NCI-H748 treated with DMSO at 0.1 percent for 48 hours (cell line): ENCODE measurements around the gene SDC4.

Experiments
- DNase-seq: peaks from one replicate; lab custom pipeline; 2025; lab: John Stamatoyannopoulos, UW

Gene SDC4

DNA sequence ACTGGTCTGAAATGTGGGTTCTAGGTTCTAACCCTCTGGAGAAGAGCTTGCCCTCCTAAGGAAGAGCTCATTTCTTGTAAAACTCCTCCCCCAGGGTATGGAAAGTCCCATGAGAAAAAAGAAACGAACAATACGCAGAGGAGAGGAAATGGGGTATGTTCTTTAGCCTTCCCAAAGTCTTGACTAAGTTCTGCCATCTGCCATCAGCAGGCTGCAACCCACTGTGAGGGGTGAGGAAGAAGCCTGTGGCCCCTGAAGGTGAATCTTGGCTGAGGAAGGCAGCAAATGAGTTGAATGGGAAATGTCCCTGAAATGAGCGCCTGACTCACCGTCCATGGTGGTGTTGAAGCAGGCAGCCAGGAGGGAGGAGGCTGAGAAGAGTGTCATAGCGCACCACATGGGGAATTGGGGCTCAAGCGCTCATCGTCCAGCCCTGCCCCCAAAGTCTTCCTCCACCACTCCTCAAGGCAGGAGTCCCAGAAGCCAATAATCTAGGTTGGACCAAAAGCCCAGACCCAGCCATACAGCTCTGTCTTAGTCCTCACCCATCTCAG is 29.8 kb downstream of the SDC4 start:
- no peak for DNase-seq

DNA sequence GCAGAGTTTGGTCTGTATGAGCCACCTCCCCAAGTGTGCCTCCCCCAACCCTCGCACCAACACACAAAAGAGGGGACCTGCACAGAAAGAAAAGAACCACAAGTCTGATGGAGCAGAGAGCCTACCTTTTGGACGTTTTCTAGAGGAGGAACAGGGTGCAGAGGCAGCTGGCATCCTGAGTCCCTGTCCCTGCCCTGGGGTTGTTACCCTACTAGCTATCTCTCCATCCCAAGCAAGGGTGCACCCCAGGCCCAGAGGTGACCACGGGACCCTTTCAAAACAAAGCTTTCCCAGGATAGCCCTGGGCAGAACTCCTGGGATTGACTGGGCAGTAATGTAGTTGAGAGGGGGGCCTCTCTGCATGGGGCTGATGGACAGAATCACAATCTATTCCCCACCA is 30.4 kb downstream of the SDC4 start:
- DNase-seq, result no peak

DNA sequence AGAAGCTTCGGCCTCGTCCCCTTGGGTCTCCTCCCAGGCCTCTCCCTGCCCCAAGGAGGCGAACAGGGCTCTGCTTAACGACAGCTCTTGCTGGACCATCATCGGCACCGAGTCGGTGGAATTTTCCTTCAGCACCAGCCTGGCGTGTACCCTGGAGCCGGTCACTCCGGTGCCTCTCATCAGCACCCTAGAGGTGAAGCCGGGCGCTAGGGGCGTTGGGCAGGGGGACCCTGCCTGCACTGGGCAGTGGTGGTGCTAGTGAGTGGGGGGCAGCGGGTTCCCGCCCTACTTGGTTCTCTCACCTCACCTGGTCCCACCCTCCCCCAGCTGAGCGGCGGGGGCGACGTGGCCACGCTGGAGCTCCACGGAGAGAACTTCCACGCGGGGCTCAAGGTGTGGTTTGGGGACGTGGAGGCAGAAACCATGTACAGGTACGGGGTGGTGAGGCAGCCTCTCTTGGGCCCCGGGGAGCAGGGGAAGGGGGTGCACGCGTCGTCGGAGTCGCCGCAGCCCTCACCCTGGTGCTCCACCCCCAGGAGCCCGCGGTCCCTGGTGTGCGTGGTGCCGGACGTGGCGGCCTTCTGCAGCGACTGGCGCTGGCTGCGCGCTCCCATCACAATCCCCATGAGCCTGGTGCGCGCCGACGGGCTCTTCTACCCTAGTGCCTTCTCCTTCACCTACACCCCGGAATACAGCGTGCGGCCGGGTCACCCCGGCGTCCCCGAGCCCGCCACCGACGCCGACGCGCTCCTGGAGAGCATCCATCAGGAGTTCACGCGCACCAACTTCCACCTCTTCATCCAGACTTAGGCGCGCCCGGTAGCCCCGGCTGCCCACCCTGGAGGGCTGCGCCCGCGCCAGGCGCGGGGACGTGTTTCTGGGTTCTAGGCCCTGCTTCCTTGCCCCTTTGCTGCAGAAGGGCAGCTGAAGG is 31.8 kb downstream of the SDC4 start:
- DNase-seq, result no peak

DNA sequence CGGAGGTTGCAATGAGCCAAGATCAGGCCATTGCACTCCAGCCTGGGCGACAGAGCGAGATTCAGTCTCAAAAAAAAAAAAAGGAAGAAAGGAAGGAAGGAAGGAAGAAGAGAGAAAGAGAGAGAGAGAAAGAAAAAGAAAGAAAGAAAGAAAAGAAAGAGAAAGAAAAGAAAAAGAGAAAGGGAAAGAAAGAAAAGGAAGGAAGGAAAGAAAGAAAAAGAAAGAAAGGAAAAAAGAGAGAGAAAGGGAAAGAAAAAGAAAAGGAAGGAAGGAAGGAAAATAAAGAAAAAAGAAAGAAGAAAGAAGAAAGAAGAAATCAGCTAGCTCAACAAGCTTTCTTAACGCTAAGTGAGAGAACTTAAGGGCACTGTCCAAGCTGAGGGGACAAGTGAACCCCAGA is 32.6 kb downstream of the SDC4 start:
- no peak for DNase-seq

DNA sequence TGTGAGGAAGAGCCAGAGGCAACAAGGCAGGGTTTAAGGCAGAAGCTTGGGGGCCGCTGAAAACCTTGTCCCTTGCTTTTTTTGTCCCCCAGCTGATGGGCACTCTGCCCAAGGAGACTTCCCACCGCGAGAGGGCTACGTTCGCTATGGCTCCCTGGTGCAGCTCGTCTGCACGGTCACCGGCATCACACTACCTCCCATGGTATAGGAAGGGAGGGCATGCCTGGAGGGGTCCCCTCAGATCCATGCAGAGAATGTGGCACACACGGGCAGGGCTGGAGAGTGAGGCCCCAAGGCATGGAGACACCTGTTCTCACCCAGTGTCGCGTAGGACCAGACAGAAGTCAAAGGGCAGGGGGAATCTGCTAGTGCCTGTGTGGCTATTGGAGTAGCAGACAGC is 34.3 kb downstream of the SDC4 start:
- no peak for DNase-seq

DNA sequence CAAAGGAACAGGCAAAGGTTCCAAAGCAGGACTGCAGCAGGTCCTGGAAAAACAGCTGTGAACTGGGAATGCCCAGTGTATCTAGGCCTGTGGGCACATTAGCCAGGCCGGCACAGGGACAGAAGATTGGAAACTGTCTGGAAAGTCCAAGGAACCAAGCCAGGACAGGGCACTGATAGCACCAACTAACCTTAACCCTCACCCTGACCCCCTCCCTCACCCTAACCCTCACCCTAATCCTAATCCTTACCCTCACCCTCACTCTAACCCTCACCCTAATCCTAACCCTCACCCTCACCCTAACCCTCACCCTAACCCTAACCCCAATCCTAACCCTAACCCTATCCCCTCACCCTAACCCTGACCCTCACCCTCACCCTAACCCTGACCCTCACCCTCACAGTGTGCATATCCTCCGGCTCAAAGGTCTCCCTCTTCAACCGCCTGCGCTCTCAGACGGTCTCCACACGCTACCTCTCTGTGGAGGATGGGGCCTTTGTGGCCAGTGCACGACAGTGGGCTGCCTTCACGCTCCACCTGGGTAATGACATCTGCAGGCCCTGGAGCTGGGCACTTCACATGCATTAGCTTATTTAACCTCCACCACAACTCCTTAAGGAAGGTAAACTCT is 35.0 kb downstream of the SDC4 start:
- no peak for DNase-seq

DNA sequence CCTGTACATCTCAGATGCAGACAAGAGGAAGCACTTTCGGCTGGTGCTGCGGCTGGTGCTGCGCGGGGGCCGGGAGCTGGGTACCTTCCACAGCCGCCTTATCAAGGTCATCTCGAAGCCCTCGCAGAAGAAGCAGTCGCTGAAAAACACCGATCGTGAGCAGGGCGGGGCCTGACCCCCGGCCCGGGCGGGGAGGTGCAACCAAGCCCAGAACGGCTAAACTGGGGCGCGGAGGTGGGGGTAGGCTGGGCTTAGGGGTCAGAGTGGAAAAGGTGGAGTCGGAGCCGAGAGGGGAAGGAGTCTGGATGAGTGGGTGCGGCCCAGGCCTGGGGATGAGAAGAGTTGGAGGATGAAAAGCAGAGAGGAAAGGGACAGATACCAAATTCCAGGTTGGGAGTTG is 36.0 kb downstream of the SDC4 start:
- DNase-seq, result no peak

DNA sequence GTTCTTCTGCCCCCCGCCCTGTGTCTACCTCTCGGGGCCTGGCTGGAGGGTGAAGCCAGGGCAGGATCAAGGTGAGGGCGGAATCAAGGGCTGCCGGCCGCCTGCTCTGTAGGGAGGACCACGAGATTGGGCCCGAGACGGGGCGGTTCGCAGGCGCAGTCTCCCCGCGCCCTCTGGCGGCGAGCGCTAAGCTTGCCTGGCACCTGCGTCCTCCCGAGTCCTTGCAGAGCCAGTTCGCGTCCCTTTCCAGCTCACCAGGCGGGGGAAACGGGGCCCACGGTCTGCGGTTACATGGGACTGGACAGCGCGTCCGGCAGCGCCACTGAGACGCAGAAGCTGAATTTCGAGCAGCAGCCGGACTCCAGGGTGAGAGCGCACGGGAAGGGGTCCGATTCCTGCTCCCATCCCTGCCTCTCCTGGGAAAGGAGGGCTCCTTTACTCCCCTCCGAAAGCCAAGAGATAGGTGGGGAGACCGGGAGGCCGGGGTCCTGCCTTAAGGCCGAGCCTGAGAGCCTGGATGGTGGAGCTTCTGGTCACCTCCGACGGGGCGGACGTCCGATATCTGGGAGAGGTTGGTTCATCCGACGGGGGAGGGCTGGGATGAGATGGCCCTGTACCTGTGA is 36.5 kb downstream of the SDC4 start:
- DNase-seq, result peak; percentile 2

DNA sequence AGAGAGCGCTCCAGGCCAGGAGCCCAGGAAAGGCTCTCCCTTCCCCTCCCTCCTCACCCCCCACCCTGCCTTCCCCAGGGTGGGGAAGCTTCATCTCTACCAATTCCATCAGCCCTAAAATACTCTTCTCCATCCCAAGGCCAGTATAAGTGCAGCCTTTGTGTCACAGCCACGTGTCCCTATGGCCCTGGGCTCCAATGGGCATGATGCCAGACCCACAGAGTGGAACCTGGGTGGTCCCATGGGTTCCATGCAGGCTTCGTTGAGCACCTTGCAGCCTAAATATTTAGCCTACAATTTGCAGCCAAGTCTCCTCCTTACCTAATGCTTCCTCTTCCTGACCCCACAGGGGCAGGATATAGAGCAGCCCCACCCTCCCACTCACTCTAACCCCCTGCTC is 39.1 kb downstream of the SDC4 start:
- no peak for DNase-seq

DNA sequence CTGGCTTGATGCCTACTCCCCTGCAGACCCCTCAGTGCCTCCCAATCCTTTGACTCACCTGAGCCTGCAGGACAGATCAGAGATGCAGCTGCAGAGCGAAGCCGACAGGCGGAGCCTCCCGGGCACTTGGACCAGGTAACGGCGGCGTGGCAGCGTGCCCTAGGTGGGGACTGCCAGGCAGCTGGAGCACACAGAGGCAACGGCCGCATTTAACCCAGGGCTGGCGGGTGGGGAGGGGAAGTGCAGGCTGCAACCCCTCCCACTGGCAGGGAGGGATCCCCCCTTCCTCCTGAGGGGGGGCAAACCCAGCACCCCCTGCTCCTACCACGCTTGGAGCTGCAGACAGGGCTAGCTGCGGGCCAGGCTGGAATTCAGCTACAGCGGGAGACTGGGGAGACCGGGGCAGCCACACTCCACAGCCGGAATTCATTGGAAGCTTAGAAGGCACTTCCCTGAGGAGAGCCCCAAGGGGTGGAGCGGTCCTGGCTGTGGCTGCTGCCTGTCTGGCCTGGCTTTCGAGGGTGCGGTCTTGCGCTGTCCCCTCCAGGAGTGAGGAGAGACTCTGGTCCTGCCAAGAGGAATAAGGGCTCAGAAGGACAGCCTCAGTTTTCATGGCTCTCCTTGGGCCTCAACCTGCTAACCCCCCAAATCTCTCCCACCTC is 40.0 kb downstream of the SDC4 start, which contains the start of gene MATN4:
MATN4 (minus strand) TSS at position 183 of the 662 bp plus-strand sequence. CDS start 2,717 bp downstream, outside the sequence.
- no peak for DNase-seq

DNA sequence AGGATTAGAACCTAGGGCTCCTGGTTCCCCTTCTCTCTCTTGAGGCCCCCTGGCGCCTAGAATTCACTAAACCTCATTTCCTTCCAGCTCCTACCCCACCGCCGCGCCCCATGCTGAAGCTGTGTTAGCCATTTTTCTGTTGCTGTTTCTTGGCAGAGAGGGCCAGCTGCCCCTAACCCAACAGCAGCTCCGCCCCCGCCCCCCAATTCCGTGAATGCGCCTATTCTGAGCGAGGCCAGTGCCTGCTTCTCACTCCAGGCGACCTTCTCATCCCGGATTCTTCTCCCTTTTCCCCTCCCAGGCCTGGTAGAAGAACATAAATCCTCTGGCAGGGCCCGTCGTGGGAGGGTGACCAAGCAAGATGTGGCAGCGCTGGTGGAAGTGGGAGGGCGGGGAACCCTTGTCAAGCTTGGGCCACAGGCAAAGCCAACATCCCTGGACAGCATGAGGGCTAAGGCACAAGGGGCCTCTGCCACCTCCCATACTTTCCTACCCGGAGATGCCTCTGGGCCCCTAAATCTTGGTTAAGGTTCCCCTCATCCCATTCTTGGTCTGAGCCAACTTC is 41.1 kb downstream of the SDC4 start:
- DNase-seq, result no peak

DNA sequence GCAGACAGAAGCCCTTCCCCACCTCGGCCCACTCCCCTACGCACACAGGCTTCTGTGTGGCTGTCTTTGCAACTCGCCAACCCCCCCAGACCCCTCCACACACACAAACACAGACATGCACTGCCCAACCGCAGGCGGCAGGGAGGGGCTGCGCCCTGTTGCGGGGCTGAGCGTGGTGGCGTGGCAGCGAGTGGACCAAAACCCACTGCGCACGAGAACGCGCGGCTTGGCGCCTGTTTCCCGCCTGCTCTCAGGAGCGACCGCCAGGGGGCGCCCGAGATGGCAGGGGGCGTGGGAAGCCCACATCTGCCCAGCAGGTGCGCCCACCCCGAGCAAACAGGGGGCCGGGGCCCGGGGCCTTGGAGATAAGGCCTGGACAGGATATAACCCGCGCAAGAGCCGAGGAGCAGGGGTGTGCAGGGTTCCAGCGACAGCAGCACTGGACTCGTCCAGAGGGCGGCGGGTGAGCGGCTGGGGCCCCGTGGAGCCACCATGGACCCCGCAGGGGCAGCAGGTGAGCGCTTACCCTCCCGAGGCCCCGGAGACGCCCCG is 41.7 kb downstream of the SDC4 start, which contains the start of gene RBPJL:
RBPJL (plus strand) TSS at position 410 of the 552 bp plus-strand sequence; CDS start at position 493, 83 bp downstream.
- no peak for DNase-seq

DNA sequence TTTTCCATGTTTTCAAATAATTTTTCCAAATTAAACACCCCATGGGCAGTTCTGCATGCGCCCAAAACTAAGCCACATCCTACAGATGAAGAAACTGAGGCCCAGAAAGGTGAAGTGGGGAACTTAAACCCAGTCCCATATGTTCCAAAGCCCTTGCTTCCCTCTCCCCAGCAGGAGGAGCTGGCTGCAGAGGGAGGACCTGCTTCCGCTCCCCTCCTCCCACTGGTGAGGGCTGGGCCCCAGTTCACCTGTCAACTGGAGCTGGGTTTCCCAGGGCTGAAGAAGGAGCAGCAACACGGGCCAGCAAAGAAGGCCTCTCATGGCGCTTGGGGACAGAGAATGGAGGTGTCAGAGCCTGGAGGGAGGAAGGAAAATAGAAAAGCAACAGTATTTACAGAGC is 43.0 kb downstream of the SDC4 start:
- DNase-seq, result no peak

DNA sequence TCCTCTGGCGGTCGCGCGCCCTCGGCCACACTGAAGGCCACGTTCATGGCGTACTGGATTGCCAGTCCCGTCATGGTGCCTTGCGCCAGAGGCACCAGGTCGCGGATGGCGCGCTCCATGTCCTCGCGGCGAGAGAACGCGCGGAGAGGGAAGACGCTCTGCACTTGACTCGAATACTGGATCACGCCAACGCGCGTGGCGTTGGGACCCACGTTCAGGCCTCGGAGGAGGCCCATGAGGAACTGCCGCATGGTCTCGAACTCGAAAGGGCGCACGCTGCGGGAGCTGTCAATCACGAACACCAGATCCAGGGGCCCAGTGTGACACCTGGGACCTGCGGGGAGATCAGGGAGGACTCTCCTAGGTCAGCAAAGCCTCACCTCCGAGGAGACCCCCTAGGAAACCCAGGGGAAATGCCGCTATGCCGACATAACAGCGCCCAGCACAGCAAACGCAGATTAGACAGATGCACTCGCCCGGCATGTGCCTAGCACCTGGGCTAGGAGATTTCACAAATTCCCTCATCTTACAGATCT is 43.7 kb downstream of the SDC4 start:
- no peak for DNase-seq

DNA sequence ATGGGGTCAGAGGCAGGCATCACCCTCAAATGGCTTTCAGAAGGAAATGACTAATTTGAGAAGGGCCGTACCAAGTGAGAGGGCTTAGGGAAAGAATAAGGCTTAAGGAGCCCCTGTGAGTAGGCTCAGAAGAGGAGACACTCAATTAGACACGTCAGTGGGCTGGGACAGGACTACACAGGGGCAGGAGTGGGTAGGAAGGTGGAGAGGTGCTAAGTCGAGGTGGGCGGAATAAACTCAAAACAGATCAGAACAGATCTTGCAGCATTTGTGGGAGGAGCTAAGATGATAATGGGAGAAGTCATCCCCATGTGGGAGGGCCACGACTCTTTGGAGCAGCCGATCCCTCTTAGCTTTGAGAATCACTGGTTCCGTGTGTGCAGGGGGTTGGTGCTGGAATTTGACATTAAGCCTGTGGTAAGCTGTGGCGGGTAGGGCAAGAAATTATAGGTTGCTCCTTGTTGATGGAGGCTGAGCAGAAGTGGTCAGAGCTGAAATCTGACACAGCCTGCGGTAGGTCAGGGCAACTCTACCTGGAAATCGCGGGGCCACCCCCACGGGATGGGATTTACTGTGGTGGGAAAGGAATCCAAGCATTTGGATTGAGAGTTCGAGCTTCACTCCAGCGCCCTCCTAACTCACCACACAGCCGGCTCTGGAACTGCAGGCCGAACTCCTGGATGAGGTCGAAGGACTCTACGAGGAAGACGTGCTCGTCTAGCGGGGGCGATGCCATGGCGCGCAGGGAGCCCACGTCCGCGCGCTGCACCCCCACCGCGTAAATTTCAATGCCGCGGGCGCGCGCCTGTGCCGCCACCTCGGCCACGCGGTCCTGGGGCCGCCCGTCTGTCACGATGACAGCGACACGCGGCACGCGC is 44.4 kb downstream of the SDC4 start:
- DNase-seq, result no peak

DNA sequence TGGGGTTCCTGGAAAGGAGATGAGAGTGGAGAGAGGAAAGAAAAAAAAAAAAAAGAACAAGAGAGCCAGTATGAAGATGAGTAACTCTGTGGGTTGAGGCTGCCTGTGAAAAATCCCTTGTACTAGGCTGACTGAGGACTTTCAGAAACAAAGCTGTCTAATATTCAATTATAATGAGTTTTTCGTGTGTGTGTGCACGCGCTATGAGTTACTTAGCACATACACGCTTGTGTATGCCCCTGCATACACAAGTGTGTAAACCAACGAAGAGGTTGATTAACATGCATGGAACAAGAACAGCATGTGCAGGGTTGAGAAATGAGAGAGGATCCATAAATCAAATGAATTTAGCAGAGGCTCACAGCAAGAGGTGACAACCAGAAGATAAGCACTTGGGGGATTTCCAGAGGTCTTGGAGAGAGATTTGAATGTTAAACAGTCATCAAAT is 46.4 kb downstream of the SDC4 start:
- DNase-seq, result no peak

DNA sequence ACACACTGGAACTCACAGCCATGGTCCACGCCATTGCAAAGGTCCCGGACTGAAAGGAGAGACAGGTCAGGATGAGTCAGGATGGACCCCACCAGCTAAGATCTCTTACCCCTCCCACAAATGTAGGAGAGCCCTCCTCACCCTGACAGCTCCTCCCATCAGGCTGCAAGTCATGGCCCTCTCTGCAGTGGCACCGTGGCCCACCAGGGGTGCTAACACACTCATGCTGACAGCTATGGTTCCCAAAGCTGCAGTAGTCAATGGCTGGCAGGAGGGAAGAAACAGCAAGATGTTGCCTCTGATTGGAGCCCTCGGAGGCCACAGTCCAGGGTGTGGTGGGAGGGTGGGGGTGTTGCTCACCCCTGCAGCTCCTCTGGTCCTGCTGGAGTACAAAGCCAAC is 47.3 kb downstream of the SDC4 start:
- DNase-seq, result no peak

DNA sequence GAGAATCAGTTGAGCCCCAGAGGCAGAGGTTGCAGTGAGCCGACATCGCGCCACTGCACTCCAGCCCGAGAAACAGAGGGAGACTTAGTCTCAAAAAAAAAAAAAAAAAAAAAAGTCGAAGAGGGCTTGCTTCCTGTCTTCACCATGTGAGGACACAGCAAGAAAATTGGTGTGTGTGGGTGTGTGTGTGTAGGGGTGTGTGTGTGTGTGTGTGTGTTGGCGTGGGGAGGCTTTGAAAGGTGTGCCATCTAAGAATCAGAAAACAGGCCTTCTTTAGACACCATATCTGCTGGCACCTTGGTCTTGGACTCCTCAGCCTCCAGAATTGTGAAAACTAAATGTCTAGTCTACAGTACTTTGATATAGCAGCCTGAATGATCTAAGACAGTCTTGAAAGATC is 48.4 kb downstream of the SDC4 start:
- DNase-seq, result no peak

DNA sequence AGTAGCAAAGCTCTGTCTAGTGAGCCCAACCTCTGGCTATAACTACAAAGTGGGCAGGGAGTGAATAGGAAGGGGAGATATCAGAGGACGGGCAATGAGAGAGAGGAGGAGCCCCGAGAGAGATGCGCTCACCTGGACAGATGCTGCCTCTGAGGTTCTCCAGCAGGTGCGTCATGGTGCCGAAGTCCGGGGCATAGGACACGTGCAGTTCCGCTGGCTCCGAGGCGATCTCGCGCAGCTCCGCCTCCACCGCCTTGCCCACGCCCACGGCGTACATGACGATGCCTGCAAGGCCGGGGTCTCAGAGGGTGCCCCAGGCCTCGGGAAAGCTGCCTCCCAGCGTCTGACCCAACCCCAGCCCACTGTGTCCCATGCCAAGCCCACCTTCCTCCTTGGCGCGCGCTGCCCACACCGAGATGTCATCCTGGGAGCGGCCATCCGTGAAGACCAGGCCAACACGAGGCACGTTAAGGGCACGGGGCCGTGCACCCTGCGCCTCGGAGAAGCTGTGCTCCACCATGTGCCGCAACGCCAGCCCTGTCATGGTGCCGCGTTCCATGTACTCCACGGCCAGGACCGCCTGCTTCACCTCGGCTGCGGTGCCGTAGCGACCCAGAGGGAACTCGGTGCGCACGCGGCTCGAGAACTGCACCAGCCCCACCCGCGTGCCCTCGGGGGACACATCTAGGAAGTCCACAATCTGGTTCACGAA is 50.3 kb downstream of the SDC4 start:
- DNase-seq, result no peak
